Spleen (tissue), 7 donors: ENCODE measurements around the gene NUP85.

Experiments used
- CTCF ChIP-seq, 11 experiments: fragments of 200-600 bp in 7 of 11; fragments of 450-650 bp in 4 of 11; sonication (generic) in 4 of 11; IDR thresholded peaks in 8 of 11; conservative IDR thresholded peaks in 3 of 11; 1 replicate in 7 of 11; 2 replicates in 4 of 11; pipeline versions ENCODE4 v1.4.0 to v1.8.0; 2016 to 2021; ENCODE audit warnings: antibody characterized with exemption in 11 of 11, inconsistent platforms in 4 of 11, mild to moderate bottlenecking in 1 of 11
- POLR2A ChIP-seq, 3 donors: fragments of 450-650 bp; IDR thresholded peaks; one replicate each; pipeline ENCODE4 v1.5.1; 2017; ENCODE audit warnings: antibody characterized with exemption in 3 of 3, mild to moderate bottlenecking in 1 of 3
- POLR2AphosphoS5 ChIP-seq, 3 donors: sonication (generic); formaldehyde crosslinking; IDR thresholded peaks; one replicate each; pipeline ENCODE4 v1.5.1; 2017; ENCODE audit warnings: antibody characterized with exemption in 3 of 3
- donor health status: DM: no; HTN: no; CAD: no; lungs with moderate emphysema.
- donor health status: DM: no; HTN: no; CAD: no.
- donor health status: DM: no; HTN: no; CAD: no.

DNA sequence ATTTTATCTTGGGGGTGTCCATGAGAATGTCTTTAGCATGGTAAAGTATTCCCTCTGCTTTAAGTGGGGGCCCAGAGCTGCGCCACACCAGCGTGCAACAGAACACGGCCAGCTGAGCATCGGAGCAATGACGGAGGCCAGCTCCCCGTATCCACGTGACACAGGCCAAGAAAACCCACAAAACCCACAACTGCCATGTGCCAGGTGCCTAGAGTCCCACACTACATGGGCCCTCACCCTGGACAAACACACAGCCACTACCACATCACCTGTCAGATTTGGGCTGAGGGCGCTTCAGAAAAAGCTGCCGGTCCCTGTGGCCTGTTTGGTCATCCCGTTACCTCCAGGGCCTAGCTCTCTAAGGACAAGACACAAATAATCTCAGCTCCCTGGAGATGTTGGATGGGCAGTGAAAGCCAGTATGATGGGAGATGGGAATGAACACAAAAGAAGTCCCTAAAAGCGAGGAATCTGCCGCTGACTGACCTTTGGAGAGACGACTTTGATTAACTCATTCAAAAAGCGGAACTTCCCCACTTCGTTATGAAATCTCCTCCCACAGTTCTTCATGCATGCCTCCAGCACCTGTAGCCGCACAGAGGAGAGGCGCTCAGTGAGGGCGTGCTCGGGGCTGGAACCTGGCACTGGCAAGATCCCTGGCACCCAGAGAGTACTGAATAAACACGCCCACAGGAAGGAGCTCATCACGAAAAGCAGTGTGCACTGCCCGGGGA lies 38.8 kb downstream of the NUP85 start:
- TF ChIP-seq CTCF (IDR thresholded peaks at IDR 0.05 in 8 of 11, conservative IDR thresholded peaks at IDR 0.05 in 3 of 11) (no peak), POLR2A (IDR thresholded peaks at IDR 0.05) (no peak), POLR2AphosphoS5 (IDR thresholded peaks at IDR 0.05) (peak; percentile 34 to 76 (median 47))
